Stimulated activated CD8-positive, alpha-beta memory T cell treated with anti-CD3 and anti-CD28 coated beads, Interleukin-12 subunit alpha, Interleukin-12 subunit beta, amount 100 ng/mL, for 24 hours (primary cell): ENCODE data around the gene IZUMO1.
A peak's percentile ranks its signal among the peaks of the same experiment; 100 is the strongest.
"Not testable (repeated sequence)": the region's sequence is repeated elsewhere in the genome, so short reads cannot be mapped to it uniquely, and the experiment has no call there.

ENCODE experiments used
- DNase-seq: peaks from one replicate; pipeline ENCODE4 v3.0.0-alpha.2; 2020; ENCODE audit errors: extremely low read depth

IZUMO1 gene

GRCh38 chr19:48746738-48747575 is at the start of gene IZUMO1:
Gene IZUMO1, minus strand, starts transcription at chr19:48746909. Its CDS starts 1,050 bp downstream, at chr19:48745859.
- no peak for DNase-seq

GRCh38 chr19:48795685-48796070 is 49.0 kb upstream of the IZUMO1 start:
- DNase-seq = no peak

- peak; percentile 52 for DNase-seq
Observed at GRCh38 chr19:48795055-48795684, 48.5 kb upstream of the IZUMO1 start.

GRCh38 chr19:48794291-48794690 is 47.6 kb upstream of the IZUMO1 start:
- DNase-seq = no peak

DNA sequence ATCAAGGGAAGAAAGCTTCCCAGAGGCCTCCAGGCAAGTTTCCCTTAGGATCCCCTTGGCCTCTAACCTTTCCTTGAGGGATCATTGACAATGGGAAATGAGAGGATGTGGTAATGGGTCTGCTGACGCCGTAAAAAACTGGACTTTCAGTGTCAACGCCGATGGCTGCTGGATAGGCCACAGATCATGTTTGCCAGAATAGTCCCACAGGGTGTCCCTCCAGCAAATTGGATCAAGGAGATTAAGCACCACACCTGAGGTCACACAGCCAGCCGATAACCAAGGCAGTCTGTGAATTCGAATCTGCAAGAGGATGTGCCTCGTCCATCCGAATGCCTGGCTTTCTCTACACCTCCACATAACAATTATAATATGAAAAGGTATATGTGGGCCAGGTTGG is 46.6 kb upstream of the IZUMO1 start:
- DNase-seq = no peak

GRCh38 chr19:48787331-48787730 is 40.6 kb upstream of the IZUMO1 start:
- DNase-seq = not testable (repeated sequence)

- not testable (repeated sequence) for DNase-seq
Observed at GRCh38 chr19:48786422-48786821, 39.7 kb upstream of the IZUMO1 start.

GRCh38 chr19:48784527-48784926 is 37.8 kb upstream of the IZUMO1 start:
- no peak for DNase-seq

DNA sequence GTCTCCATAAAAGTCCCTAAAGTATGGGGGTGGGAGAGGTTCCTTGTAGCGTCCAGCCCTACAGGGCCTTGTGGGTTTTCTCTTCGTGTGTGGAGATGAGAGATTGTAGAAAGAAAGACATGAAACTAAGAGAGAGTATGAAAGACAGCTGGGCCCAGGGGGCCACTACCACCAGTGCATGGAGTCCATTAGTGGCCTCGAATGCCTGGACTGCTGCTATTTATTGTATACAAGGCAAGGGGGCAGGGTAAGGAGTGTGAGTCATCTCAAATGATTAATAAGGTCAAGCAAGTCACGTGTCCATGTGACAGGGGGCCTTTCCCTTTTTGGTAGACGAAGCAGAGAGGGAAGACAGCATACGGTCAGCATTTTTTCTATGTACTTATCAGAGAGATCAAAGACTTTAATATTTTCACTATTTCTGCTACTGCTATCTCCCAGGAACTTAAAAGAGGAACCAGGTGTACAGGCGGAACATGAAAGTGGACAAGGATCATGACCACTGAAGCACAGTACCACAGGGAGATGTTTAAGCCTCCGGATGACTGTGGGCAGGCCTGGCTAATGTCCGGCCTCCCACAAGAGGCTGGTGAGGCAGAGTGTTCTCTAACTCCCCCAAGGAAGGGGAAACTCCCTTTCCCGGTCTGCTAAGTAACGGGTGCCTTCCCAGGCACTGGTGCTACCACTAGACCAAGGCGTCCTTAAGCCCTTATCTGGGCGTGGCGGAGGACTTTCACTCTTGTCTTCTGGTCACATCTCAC is 34.1 kb upstream of the IZUMO1 start:
- DNase-seq = no peak

GRCh38 chr19:48779636-48780035 is 32.9 kb upstream of the IZUMO1 start:
- no peak for DNase-seq

GRCh38 chr19:48777720-48778119 is 31.0 kb upstream of the IZUMO1 start:
- no peak for DNase-seq

GRCh38 chr19:48777139-48777538 is 30.4 kb upstream of the IZUMO1 start:
- DNase-seq = no peak

DNA sequence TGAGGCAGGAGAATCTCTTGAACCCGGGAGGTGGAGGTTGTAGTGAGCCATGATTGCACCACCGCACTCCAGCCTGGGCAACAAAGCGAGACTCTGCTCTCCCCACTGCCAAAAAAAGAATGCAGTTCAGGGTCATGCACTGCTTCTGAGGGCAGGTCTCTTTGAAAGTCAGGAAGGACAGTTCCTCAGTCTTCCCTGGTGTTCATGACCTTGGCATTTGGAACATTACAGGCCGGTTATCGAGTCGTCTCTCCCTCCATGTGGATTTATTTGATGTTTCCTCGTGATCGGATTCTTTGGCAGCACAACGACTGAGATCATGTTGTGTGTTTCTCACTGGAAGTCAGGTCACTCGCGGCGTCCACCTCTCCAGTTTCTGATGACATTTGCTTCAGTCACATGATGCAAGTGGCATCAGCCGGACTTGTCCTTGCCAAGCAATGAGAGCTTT is 25.8 kb upstream of the IZUMO1 start:
- DNase-seq = no peak

GRCh38 chr19:48770734-48771472 is 24.2 kb upstream of the IZUMO1 start:
- DNase-seq = no peak

DNA sequence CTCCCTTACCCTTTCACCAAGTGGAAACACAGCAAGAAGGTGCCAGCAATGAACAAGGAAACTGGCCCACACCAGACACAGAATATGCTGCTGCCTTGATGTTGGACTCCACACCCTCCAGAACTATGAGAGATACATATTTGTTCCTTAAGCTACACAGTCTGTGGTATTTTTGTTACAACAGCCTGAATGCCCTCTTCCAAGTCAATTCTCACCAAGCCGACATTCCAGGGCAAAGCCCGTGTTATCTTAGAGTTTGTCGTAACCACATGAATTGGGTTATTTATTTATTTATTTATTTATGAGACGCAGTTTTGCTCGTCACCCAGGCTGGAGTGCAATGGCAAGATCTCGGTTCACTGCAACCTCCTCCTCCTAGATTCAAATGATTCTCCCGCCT is 23.6 kb upstream of the IZUMO1 start:
- no peak for DNase-seq

GRCh38 chr19:48768994-48769713 is 22.4 kb upstream of the IZUMO1 start:
- no peak for DNase-seq

- not testable (repeated sequence) for DNase-seq
Observed at GRCh38 chr19:48768171-48768753, 21.6 kb upstream of the IZUMO1 start.

- DNase-seq = not testable (repeated sequence)
Observed at GRCh38 chr19:48765816-48766215, 19.1 kb upstream of the IZUMO1 start.

GRCh38 chr19:48760504-48761205 is 13.9 kb upstream of the IZUMO1 start:
- no peak for DNase-seq

DNA sequence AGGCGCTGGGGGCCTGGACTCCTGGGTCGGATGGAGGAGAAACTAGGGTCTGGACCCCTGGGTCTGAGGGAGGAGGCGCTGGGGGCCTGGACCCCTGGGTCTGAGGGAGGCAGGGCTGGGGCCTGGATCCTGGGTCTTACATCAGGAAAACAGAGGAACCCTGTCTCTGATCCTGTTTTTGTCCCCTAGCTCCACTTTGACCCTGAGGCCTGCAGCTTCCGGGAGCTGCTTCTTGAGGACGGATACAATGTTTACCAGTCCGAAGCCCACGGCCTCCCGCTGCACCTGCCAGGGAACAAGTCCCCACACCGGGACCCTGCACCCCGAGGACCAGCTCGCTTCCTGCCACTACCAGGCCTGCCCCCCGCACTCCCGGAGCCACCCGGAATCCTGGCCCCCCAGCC is 11.0 kb upstream of the IZUMO1 start:
- no peak for DNase-seq
